Stimulated activated CD8-positive, alpha-beta memory T cell treated with anti-CD3 and anti-CD28 coated beads, Interleukin-2, amount 100 ng/mL, for 48 hours (primary cell): Measurements from ENCODE around the gene ADGRG7.

ENCODE experiments used
- DNase-seq, 2 donors: peaks; one replicate each; pipeline ENCODE4 v3.0.0-alpha.2; 2020; ENCODE audit warnings: low read depth in 2 of 2

Gene ADGRG7

DNA sequence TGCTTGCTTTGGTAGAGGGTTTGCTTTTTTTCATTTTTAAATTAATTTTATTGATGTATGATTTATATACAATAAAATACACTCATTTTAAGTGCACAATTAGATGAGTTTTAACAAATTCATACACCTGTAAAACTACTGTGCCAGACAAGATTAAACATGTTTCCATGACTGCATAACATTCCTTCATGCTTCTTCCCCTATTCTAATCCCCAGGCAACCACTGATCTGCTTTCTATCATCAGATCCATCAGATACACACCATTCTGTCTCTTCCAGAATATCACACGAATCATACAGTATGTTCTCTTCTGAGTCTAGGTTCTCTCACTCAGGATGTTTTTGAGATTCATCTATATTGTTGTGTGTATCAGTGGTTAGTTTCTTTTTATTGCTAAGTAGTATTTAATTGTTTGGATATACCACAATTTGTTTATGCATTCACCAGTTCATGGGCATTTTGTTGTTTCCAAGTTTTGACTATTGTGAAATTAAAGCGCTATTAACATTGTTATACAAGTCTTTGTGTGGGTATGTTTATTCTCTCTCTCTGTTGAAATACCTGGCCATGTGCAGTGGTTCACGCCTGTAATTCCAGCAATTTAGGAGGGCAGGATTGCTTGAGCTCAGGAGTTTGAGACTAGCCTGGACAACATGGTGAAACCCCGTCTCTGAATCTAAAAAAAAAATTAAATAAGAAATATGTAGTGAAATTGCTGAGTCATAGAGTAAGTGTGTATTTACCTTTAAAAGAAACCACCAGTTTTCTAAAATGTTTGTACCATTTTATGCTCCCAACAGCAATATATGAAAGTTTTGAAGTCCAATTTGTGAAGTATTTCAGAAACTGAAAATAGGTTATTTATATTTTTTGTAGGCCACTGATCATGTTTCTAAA is 92.9 kb downstream of the ADGRG7 start:
- DNase-seq = no peak

DNA sequence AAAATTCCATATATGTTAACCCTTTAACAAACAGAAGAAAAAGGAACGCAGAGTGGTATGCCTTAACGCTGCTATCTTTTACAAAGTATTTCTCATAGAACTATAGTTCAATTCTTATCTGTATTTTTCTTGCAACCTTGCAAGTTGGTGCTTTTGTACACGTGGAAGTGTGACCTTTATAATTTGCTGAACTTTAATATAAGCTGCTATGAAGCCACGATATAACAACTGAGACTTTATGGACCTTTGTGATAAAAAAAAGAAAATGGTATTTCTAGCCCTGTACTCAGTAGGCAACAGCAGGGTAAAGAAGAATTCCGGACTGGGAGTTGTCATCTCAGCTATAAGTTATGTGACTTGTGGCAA is 93.6 kb downstream of the ADGRG7 start:
- no peak for DNase-seq

DNA sequence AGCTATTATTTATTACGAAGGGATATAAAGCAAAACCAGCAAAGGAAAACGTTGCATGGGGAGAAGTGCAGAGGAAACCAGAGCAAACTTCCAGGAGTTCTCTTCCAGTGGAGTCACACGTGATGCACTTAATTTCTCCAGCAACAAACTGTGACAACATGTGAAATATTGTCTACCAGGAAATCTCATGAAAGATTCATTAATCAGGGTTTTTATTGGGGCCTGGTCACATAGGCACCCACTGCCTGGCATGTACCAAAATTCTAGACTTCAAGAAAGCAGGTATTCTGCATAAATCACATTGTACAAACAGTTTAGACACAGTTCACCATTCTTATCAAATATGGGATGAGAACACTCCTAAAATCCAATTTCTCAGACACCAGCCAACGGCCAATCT is 94.5 kb downstream of the ADGRG7 start:
- DNase-seq = no peak

DNA sequence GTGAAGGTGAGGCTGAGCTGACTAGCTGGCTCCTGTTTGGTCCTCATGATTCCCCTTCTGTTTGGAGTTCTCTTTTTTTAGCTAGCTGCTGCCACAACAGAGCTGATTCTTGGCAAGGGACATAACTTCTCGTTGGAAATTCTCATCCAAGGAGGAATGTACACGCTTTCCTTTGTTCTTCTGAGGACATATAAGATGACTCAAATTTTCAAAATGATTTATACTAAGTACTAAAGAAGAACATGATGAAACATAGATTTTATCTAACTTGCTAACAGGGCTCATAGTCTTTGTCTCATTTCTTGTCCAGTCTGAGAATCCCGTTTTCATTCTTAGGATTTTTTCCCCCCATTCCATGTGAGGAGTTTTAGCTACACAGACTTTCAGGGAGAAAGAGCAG is 97.0 kb downstream of the ADGRG7 start:
- no peak for DNase-seq

DNA sequence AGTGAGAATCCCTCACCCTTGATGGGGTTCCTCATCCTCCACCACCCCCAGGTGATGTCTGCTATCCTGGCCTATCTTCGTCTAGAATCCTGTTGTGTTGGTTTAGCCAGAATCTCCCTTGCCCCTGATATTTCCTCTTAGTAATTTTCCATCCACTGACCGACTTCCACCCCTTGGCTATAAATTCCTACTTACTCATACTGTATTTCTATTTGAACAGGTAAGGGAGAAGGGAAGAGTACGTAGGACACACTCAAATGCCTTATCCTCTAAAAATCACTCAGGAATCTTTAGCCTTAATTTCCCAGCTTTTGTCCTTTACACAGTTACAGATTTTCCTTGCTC is 99.2 kb downstream of the ADGRG7 start:
- DNase-seq = no peak

DNA sequence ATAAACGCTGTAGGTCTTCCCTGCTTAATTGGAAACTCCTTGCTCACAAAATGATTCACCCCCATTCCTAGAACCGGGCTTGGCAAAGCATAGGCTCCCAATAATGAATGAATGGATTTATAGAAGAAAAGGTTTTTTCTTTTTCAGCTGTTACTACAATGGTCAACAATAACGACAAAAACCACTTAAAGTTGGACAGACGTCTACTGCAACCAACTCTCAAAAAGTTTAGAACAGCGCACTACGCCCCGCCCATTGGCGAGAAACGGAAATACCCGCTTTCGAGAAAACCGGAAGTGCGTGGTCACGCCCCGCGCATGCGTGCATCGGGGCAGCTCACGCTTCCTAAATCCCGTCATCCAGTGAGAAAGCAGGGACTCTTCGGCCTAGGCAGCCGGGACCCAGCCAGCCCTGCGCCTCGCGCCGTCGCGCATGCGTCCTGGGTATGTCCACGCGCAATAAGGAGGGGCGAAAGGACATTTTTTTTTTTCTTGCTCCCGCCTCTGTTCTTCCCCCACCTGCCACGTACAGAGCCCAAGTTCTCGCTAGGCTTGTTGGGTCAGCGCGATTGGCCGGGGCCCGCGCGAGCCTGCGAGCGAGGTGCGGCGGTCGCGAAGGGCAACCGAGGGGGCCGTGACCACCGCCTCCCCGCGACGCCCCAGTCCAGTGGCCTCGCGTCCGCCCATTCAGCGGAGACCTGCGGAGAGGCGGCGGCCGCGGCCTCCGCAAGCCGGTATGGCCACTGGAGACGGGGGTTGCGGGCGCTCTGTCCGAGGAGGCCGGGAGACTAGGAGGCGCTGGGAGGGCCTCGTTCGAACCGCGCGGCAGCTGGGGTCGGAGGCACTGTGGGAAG is 99.8 kb downstream of the ADGRG7 start, which contains the start of gene TFG:
TFG (plus strand) TSS at position 506 of the 853 bp plus-strand sequence. CDS start 4,192 bp downstream, outside the sequence.
- peak; percentile 94 to 95 for DNase-seq

DNA sequence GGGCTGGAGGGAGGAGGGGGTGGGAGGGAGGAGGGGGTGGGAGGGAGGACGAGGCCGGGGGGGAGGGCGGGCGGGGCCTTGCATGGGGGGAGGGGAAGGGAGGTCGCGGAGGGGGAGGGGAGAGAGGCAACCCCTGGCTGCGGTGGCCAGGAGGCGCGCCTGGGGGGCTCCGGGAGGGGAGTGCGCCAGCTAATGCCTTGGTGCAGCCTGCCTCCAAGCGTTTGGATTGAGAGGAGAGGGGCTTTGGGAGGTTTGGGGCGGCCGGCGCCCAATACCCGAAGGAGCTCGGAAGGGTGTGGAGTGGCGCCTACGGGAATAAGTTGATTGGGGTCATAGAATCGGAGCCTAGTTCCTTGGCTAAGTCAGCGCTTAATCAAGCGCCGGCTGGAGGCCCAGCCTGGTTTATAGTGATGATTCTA is 100.5 kb downstream of the ADGRG7 start:
- peak in 1 of 2 donors; percentile 14 for DNase-seq

DNA sequence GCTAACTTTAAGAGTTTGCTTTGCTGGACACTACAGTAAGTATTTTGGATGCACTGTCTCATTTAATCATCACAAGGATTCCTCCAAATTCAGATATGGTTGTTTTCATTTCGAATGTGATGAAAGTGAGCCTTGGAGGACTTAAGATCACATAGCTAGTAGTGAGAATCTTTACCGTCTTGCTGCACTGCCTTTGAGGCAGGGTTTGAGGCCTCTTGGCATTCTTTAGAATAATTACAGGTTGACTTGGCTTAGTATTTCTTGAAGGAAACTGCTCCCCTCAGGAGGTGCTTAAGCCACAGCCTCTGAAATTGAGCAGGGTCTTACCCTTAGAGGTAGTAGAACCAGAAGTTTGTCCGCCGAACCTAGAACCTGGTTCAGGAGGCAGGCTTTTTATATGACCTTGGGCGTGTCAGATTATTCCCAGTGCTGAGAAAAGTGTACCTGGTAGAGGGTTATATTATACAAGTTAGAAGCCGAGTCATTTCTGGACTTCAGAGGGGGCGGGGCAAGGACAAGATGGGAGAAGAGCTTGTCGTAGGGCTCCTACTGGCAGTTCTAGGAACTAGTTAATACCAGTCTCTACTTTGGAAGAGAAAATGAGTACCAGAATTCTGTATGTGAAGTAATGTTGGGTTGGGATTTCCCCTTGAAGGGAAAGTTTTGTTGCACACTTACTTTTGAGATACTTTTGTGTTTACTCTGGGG is 101.0 kb downstream of the ADGRG7 start:
- peak; percentile 54 to 70 for DNase-seq

DNA sequence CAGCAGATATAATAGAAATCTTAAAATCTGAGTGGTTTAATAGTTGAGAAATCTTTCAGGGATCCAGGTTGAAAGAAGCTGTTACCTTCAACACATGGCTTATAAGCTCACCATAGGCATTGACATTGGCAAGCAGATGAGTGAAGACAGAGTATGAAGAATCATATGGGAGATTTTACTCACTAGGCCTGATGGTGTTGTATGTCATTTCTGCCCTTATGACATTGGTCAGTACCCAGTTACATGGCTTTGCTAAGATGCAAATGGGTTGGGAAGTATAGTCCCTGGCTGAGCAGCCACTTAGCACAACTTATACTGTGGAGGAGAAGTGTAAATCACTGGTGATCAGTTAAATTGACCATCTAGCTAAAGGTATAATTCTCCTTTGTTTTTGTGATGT is 105.8 kb downstream of the ADGRG7 start:
- no peak for DNase-seq

DNA sequence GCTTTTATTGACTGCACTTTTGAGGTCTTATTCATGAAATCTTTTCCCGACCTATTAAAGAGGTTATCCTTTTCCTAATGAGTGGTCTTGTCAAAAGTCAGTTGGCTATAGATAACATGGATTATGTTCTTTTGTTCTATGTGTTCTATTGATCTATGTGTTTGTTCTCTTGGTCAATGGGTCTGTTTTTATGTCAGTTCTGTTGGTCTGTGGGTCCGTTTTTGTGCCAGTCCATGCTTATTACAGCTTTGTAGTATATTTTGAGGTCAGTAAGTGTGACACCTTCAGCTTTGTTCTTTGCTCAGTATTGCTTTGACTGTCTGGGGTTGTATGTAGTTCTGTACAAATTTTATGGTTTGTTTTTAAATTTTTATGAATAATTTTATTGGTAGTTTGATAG is 107.7 kb downstream of the ADGRG7 start:
- no peak for DNase-seq

DNA sequence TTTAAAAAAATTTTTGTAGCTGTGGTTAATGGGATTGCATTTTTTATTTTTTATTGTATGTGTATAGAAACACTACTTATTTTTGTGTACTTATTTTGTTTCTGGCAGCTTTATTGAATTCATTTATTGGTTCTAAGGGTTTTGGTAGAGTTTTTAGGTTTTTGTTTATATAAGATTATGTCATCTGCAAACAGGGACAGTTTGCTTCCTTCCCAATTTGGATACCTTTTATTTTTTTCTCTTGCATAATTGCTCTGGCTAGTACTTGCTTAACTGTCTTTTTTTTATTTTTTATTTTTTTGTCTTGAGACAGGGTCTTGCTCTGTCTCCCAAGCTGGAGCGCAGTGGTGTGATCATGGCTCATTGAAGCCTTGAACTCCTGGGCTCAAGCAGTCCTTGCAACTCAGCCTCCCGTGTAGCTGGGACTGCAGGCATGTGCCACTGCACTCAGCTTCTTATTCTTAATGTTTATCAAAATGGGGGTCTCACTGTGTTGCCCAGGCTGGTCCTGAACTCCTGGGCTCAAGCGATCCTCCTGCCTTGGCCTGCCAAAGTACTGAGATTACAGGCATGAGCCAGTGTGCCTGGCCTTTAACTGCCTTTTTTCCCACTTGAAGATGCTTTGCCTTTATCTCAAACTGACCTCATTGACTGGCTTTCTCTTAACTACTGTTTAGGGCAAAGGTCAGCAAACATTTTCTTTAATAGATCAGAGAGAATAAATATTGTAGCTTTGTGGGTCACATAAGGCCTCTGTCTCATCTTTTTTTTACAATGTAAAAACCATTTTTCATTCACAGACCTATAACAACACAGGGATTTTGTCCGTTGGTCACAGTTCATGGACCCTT is 108.5 kb downstream of the ADGRG7 start:
- no peak for DNase-seq

DNA sequence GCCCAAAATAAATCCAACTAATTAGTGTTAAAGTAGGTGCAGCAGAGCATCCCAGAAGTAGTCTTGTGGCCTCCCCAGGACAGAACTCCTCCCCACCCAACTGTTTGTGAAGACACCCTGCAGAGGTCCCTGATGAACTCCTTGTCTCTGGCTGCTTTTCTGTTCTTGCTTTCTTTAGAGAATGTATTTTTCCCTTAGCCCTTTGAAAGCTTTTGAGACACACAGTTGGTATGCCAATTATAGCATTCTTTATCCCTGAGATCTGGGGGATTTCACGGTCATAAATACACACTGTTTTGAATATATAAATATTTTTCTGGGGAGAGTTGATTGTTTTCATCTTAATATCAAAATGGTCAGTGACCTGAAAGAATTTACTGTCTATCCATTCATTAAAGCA is 109.7 kb downstream of the ADGRG7 start:
- no peak for DNase-seq

DNA sequence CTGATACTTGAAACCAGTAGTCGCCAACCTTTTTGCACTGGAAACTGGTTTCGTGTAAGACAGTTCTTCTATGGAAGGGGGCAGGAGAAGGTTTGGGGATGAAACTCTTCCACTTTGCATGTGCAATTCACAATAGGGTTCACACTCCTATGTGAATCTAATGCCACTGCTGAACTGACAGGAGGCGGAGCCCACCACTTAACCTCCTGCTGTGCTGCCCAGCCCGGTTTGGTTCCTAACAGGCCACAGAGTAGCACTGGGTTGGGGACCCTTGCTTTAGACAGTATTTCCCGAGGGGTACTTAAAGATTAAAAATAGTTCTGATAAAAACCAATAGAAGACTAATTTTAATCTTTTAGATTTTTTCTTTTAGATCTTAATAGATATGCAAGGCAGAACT is 111.0 kb downstream of the ADGRG7 start:
- DNase-seq = no peak

DNA sequence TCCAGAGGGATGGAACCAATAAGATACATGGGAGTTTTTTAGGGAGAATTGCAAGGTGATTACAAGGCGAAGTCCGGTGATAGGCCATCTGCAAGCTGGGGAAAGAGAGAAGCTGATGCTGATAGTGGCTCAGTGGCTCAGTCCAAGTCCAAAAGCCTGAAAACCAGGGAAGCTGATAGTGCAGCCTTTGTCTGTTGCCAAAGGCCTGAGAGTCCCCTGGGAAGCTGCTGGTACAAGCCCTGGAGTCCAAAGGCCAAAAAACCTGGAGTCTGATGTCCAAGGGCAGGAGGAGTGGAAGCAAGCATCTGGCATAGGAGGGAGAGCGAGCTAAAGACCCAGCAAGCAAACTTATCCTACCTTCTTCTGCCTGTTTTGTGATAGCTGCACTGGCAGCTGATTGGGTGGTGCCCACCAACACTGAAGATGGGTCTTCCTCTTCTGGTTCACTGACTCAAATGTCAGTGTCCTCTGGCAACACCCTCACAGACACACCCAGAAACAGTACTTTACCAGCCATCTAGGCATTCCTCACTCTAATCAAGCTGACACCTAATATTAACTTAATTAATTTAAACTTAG is 116.6 kb downstream of the ADGRG7 start:
- DNase-seq = no peak

DNA sequence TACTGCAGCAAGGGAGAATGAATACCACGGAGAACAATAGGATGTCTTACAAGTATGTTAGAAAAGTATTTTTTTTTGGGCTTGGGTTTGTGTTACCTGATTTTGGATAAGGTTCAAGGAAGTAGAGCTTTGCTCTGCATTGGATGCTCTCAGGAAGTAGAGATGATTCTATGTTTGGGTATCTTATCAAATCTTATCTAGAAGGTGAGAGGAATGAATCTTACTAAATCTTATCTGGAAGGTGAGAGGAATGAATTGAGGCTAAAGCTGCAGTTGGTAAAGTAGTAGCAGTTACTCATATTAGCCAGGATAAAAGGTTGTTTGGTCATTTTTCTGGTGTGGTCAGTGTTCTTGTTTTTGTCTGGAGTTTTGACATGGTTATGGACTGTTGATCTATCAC is 117.3 kb downstream of the ADGRG7 start:
- no peak for DNase-seq

DNA sequence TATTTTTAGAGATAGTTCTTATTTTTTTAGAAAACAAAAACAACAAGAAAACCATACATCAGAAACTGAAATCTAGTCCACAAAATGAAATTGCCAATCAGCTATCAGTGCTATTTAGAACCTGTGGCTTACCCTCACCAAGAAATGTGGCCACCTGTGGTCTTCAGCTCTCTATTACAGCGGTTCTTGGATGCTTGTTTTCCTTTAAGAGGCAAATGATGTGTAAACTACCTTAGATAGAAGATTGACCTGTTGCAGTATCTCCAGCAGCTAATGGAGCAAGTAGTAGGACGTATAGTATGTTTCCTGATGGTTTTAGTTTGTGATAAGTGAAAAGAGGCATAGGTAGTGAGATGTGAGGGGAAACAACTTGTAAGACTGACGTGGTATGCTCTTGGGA is 121.1 kb downstream of the ADGRG7 start:
- no peak for DNase-seq

DNA sequence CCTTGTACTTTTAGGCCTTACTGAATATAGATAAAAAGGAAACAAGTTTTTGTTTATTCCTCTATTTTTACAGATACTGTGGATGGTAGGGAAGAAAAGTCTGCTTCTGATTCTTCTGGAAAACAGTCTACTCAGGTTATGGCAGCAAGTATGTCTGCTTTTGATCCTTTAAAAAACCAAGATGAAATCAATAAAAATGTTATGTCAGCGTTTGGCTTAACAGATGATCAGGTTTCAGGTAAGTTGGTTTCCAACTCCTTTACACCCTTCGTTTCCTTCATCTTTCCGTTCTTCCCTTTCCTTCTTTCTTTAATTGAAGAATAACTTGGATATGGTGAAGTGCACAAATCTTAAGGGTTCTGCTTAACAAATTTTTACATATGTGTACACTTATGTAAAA is 123.0 kb downstream of the ADGRG7 start:
- DNase-seq = no peak

DNA sequence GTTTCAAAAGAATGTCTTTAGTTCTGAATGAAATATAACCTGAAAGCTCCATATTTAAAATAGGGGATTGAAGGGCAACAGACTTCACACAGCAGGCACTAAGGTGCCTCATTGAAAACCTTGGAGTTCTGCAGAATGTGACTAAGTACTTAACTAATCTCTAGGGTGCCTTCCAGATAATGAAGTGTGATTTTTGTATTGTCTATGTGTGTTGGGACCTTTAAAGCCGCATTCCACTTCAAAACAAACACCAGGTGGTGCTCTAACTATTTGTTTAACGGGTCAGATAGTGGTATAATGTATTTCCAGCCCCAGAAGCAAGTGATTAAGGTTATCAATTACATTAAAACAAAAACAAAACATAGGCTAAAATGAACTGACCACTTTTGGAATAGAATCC is 127.9 kb downstream of the ADGRG7 start:
- DNase-seq = no peak

DNA sequence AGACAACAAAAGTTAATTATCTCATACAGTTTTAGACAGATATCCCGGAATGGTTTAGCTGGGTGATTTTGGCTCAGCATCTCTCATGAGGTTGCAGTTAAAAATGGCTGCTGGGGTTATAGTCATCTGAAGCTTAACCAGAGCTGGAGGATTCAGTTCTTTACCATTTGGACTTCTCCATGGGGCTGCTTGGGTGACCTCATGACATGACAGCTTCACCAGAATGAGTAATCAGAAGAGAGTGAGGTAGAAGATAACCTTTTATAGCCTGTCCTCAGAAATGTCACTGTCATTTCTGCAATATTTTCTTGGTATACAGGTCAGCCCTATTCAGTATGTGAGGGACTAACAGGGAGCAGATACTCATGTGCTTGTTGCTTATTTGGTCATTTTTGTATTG is 130.8 kb downstream of the ADGRG7 start:
- no peak for DNase-seq

DNA sequence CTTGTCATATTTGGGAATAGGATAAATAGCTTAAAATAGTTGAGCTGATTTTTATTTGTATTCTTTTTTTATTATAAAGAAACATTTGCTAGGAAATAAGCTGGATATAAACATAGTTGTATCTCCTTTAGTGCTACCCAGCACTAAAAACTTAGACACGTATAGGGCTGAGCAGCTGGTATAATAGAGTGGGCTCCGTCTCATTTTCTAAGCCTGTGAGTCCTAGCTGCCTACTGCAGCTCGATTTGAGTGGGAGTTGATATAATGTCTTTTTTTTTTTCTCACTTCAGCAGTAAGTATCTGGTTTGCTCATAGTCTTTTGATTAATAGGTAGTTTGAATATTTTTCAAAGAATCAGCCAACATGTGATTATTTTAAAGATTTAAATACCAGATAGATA is 134.1 kb downstream of the ADGRG7 start:
- no peak for DNase-seq

DNA sequence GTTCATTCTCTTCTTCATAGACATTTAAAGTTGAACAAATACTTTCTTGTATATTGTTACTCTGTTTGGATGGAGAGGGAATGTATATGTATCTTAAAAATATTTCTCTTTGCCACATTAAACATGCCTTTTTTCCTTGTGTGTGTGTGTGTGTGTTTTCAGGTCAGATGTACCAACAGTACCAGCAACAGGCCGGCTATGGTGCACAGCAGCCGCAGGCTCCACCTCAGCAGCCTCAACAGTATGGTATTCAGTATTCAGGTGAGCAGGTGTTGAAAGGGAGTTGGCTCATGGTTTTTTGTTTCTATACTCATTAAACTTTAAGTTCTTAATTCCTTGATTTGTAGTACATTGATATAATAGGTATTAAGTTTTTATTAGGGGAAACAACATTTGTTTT is 135.3 kb downstream of the ADGRG7 start:
- no peak for DNase-seq
